ENCODE data around the gene PDK3.
A peak's percentile ranks its signal among the peaks of the same experiment; 100 is the strongest.

PDK3 gene

GRCh38 chrX:24464836-24465531 is at the start of gene PDK3:
Gene PDK3, plus strand, starts transcription at chrX:24465286. Its CDS starts 170 bp downstream, at chrX:24465456.
- DNase-seq (ENCODE audit: low spot score) = peak; percentile 62

DNA sequence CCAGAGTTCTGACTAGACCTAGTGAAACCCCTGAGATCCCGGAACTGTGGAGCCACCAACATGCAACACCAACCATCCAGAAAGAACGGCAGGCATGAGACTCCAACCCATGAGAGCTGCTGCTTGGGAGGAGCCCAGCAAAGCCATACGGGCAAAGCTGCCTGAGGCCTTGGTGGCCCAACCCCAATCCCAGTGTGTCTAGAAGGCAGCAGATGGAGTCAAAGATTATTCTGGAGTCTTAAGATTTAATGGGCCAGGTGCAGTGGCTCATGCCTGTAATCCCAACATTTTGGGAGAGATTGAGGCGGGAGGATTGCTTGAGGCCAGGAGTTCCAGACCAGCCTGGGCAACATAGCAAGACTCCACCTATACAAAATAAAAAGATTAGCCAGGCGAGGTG is 49.2 kb upstream of the PDK3 start:
- no peak for DNase-seq (ENCODE audit: low spot score)

- no peak for DNase-seq (ENCODE audit: low spot score)
These were observed 41.1 kb upstream of the PDK3 start for GRCh38 chrX:24423960-24424359.

- DNase-seq (ENCODE audit: low spot score) = no peak
These were observed 40.1 kb upstream of the PDK3 start for GRCh38 chrX:24424948-24425347.

GRCh38 chrX:24425806-24426205 is 39.3 kb upstream of the PDK3 start:
- DNase-seq (ENCODE audit: low spot score) = no peak

- no peak for DNase-seq (ENCODE audit: low spot score)
These were observed 38.7 kb upstream of the PDK3 start for GRCh38 chrX:24426340-24426913.

DNA sequence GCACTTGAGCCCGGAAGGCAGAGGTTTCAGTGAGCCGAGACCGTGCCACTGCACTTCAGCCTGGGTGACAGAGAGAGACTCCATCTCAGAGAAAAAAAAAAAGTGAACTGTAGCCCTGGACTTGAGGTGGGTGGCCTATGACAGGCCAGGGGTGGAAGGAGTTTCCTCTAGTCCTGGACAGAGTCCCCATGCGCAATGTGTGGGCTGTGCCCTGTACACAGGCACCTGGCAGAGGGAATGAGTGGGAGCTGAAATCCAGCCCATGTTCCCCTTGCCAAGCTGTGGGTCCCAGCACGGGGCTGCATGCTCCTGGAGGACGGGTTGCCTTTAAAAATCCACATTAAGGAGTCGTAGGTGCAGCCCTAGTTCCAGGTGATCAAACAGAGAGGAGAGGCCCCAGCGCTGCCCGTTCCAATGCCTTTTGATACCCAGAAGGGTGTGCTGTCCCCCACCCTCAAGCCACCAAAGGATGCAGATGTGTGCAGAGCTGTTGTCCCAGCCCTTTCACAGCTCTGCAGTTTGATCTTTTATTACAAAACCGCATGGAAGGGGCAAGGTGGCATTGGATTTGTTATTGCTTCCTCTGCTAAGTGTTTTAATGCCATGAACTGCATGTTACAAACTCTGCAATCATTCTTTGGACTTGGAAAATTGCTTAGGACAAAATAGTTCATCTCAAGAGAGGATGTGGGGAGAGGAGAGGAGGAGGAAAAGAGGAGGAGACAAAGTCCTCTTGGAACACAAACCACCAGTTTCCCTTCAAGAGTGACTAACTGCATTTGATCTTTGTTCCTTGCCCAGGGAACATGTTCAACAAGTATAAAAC is 38.0 kb upstream of the PDK3 start:
- no peak for DNase-seq (ENCODE audit: low spot score)

- no peak for DNase-seq (ENCODE audit: low spot score)
These were observed 37.4 kb upstream of the PDK3 start for GRCh38 chrX:24427747-24428019.

DNA sequence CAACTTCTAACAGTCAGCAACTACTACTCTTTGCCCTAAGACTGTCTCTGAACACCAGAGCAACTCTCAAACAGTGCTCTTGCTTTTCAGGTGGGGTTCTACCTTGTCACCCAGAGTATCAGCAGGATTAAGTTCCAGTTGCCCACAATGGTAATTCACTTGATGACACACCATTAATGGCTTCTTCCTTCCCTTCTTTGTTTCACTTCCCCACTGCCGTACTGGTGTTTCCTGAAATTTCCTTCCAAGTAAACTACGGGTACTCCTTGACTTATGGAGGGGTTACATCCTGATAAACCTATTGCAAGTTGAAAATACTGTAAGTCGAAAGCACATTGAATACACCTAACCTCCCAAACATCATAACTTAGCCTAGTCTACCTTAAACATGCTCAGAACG is 36.6 kb upstream of the PDK3 start:
- DNase-seq (ENCODE audit: low spot score) = peak; percentile 4

DNA sequence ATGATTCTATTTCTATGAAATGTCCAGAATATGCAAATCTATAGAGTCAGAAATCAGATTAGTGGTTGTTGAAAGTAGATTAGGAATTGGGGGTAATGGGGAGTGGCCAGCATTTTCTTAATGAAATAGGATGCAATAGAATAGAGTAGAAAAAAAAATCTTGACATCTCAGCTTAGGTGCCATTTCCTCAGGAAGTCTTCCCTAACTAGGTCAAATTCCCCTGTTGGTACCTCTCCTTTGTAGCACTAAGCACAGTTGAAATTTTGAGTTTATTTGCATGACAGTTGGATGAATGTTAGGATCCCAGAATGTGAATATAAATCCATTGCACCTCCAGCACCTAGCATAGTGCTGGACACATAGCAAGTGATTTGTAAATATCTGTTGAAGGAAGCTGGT is 30.0 kb upstream of the PDK3 start:
- DNase-seq (ENCODE audit: low spot score) = no peak

DNA sequence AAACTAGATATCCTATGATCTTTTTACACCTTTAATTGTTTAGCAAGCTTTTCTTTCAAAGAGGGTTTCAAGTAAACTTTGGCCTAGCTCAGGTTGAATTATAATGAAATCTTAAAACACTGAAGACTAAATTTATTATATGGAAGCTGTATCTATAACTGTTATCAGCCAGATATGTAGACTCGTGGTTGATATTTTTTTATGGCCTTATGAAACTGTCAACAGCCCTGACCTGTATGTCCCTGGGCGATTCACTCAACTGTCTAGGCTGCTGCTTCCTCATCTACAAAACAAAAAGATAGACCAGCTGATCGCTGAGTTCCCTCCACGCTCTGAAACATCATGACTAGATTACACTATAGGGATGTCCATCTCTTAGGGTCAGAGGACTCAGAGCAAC is 21.2 kb upstream of the PDK3 start:
- no peak for DNase-seq (ENCODE audit: low spot score)

DNA sequence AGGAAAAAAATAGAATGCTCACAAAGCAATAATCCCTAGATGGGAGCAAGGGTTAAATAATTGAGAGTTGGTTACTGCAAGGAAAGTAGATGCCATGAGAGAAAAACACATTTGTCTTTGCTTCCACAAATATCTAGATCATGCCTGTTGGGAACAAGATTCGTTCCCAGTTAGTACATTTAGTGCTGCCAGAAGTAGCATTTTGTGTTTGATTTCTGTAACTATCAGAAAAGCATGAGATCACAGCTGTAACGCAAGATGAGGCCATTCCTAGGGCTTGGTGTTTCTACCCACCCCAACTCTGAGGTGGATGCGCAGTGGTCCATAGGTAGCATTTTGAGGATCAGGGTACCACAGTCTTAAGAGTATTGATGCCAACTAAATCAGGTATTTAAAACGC is 20.4 kb upstream of the PDK3 start:
- DNase-seq (ENCODE audit: low spot score) = no peak

GRCh38 chrX:24448762-24449250 is 16.3 kb upstream of the PDK3 start:
- no peak for DNase-seq (ENCODE audit: low spot score)

DNA sequence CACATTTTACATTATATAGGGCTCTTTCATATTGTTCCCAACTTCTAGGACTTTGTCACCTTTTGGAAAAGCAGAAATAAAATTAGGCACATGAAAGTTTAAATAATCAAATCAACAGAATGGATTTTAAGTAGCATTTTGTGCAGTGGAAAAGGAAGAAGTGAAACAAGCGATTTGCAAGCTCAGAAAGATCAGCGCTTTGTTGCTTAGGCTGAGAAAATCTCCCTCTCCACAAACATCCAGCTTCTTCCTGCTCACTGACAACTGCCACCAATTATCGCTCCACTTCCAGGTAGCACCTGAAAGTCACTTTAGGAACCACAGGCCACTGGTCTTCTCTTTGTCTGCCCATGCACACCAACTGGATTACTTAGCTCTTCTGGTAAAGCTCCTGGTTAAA is 2.0 kb upstream of the PDK3 start:
- DNase-seq (ENCODE audit: low spot score) = no peak

DNA sequence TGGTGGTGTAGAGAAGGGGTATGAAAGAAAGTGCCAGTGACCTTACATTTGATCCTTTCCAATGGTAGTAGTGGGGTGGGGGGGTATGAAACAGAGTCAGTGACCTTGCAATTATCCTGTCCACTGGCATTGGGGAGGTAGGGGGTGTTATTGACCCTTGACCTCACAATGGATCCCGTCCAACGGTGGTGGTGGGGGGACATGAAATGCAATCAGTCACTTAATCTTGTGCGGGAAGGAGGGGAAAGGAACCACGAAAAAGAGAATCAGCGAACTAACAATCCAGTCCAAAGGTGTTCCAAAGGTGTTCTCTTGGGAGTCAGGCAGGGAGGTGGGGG is 619 bp upstream of the PDK3 start:
- DNase-seq (ENCODE audit: low spot score) = no peak

DNA sequence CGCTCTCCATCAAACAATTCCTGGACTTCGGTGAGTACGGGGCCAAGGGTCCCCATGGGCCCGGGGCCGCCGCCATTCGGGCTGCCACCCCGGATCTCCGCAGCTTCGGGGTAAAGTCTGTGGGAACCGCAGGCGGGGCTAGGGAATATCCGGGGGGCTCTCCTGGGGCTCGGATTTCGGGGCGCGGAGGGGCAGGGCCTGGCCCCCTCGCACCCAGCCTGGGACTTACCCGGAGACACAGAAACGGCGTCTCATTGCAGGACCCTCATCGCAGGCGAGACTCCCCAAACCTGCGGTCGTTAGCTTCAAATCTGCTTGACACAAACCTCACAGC is 413 bp downstream of the PDK3 start:
- DNase-seq (ENCODE audit: low spot score) = no peak

DNA sequence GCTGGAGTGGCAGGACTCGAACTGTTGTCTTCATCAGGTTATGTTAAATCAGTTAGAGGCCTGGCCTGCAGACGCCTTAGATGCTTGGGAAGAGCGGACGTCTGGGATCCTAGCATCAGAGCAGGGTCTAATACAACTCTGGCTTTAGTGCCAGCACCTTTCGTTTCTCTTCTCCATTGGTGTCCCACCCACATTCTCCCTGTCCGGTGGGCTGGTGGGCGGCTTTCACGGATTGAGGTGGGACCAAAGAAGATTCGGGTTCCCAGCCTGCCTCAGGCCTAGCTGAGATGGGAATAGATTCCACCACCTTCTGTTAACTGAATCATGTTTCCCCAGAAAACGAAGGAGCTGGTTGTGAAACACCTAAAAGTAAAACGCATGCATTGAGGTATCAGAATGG is 939 bp downstream of the PDK3 start:
- no peak for DNase-seq (ENCODE audit: low spot score)

DNA sequence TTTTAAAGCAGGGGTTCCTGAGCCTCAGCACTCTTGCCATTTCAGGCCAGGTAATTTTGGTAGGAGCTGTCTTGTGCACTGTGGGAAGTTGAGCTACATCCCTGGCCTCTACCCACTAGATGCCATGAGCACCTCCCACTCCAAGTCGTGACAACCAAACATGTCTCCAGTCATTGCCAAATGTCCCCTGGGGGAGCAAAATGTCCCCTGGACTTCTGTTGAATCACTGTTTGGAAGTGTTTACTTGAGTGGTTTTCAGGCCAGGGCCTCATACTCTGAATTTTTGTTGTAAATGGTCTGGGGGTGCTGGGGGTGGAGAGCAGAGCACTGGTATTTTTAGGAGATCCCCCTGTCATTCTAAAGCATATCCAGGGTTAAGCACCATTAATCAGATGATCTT is 3.2 kb downstream of the PDK3 start:
- no peak for DNase-seq (ENCODE audit: low spot score)

GRCh38 chrX:24471808-24472207 is 6.7 kb downstream of the PDK3 start:
- DNase-seq (ENCODE audit: low spot score) = no peak

- no peak for DNase-seq (ENCODE audit: low spot score)
These were observed 10.4 kb downstream of the PDK3 start for GRCh38 chrX:24475480-24475879.

GRCh38 chrX:24478509-24478908 is 13.4 kb downstream of the PDK3 start:
- no peak for DNase-seq (ENCODE audit: low spot score)

GRCh38 chrX:24479924-24480323 is 14.8 kb downstream of the PDK3 start:
- no peak for DNase-seq (ENCODE audit: low spot score)

DNA sequence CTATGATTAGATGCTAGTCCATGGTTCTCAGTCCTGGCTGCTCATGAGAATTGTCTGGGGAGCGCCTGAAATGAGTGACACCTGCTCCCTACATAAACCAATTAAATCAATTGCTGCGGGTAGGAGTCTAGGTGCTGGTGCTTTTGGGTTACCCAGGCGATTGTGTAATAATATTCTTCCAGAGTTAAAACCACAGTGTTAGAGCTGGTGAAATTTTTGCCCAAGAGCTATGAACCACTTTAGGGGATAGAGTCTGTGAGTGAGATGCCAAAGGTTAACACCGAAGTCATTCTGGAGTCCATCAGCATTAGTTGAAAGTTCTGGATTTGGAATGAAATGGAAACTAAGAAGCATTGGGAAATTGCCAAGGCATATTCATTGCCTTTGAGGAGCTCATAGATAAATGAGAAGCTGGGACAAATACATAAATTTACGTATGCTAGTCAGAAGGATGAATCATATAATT is 15.3 kb downstream of the PDK3 start:
- DNase-seq (ENCODE audit: low spot score) = no peak

Measured in kidney capillary endothelial cell (primary cell).